ENCODE results near the gene LITAFD. TPM values are rescaled to one million over a fixed set of nuclear protein-coding genes. Genes with fewer than 3 reads are reported as not detected.

Gene LITAFD
- total RNA-seq, 1 experiment from 2014 or later: not detected

DNA sequence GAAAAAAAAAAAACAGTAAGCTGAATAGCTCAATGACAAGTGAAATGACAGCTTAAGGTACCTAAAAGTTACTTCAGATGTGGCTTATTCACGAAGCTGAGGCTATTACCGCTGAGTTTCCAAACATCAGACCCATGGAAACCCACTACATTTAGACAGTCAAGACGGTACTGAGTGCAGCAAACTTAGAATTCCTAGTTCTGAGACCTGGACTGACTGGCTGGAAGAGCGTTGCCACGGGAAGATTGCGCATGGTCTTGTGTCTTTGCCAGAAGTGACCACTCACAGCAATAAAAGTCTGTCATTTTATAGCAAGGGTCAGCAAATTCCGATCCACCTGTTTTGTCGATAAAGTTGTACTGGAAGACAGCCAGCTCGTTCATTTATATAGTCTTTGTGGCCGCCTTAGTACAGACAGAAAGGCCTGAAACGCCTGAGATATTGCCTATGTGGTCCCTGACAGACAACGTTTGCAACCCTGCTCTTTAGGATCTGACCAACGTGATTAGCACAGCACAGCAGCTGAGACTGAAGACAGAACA lies 19.2 kb downstream of the LITAFD start:
- Histone ChIP-seq H3K9me2 (ENCODE audit: insufficient read depth) (no peaks in the 10 kb centered on the region), H2AFZ (ENCODE audit: low read depth, low read length, poor library complexity, severe bottlenecking) (no peak overlapping the region), H3K4me1 (ENCODE audit: control insufficient read depth in 1 of 2, insufficient read depth in 2 of 2, low read length in 2 of 2) (no peaks in the 10 kb centered on the region), H3K79me2 (ENCODE audit: insufficient read depth, low read length) (peaks cover 6% of the 10 kb centered on the region; the same call in 1 of the 2 replicates), H3K27me3 (ENCODE audit: insufficient read depth, low read length) (no peaks in the 10 kb centered on the region), H3K36me3 (ENCODE audit: control insufficient read depth in 1 of 2, insufficient read depth in 2 of 2, low read length in 2 of 2) (peaks cover 72 to 74% of the 10 kb centered on the region in 2 experiments), H3K9ac (ENCODE audit: low read length) (no peak overlapping the region), H3K4me3 (replicated peaks in 1 of 2; ENCODE audit: low read depth in 1 of 2, low read length in 2 of 2) (no peak overlapping the region), H3K4me2 (ENCODE audit: low read length) (no peak overlapping the region), H4K20me1 (ENCODE audit: insufficient read depth) (peaks cover 8% of the 10 kb centered on the region; the same call in 1 of the 2 replicates), H3K27ac (ENCODE audit: low read depth, low read length) (no peak overlapping the region), H3K9me3 (ENCODE audit: control insufficient read depth in 1 of 2, insufficient read depth in 1 of 2, low read depth in 1 of 2, low read length in 2 of 2) (no peaks in the 10 kb centered on the region)
- TF ChIP-seq MAX (IDR thresholded peaks at IDR 0.05) (no peak), CBX3 (IDR thresholded peaks at IDR 0.05; ENCODE audit: low read depth) (no peak), ZFX (IDR thresholded peaks at IDR 0.05) (no peak)
- ChIA-PET CTCF (interaction anchor here (0.6 to 1.3 kb wide), 3 partner anchors 18 to 260 kb away, joined by 4 to 5 read pairs (median 4); no protein-coding TSS in a partner anchor), POLR2A (no interaction called here), RAD21 (ENCODE audit: low non-redundant PET in 1 of 2, low total read pairs in 2 of 2, uncharacterized antibody in 2 of 2, unreplicated experiment in 2 of 2) (no interaction called here)
- ATAC-seq (no peak), DNase-seq (ENCODE audit: low read depth, low spot score) (no peak)
- no TSS peak for BruUV-seq (replicated peaks)
- intact Hi-C loops (cut with micrococcal nuclease): loop anchor here (10.0 kb wide), 1 partner anchor 133 kb away; no protein-coding TSS in a partner anchor

GRCh38 chr16:8903004-8903403 lies 20.9 kb downstream of the LITAFD start:
- RAD21 ChIA-PET (ENCODE audit: low non-redundant PET in 1 of 2, low total read pairs in 2 of 2, uncharacterized antibody in 2 of 2, unreplicated experiment in 2 of 2): no interaction called here
- TF ChIP-seq EZH2 (IDR thresholded peaks at IDR 0.05) (no peak), ZNF274 (IDR thresholded peaks at IDR 0.05; ENCODE audit: low read depth, low read length) (no peak), ZFX (IDR thresholded peaks at IDR 0.05) (no peak), JUND (IDR thresholded peaks at IDR 0.05) (no peak), CTCF (IDR thresholded peaks at IDR 0.05 in 2 of 3, conservative IDR thresholded peaks at IDR 0.05 in 1 of 3; ENCODE audit: borderline replicate concordance in 1 of 3, insufficient read depth in 1 of 3, low read depth in 2 of 3, low read length in 2 of 3) (no peak), SRF (IDR thresholded peaks at IDR 0.05; ENCODE audit: low read depth) (no peak), SIN3A (IDR thresholded peaks at IDR 0.05; ENCODE audit: low read depth) (no peak), CEBPB (IDR thresholded peaks at IDR 0.05; ENCODE audit: low read depth) (no peak), RAD21 (IDR thresholded peaks at IDR 0.05; ENCODE audit: low read depth) (no peak), MAX (IDR thresholded peaks at IDR 0.05) (no peak), ELF1 (IDR thresholded peaks at IDR 0.05; ENCODE audit: borderline replicate concordance, low read depth) (no peak), POLR2AphosphoS5 (IDR thresholded peaks at IDR 0.05; ENCODE audit: low read depth, low read length) (no peak)
- TF ChIP-seq, protein P1, sequence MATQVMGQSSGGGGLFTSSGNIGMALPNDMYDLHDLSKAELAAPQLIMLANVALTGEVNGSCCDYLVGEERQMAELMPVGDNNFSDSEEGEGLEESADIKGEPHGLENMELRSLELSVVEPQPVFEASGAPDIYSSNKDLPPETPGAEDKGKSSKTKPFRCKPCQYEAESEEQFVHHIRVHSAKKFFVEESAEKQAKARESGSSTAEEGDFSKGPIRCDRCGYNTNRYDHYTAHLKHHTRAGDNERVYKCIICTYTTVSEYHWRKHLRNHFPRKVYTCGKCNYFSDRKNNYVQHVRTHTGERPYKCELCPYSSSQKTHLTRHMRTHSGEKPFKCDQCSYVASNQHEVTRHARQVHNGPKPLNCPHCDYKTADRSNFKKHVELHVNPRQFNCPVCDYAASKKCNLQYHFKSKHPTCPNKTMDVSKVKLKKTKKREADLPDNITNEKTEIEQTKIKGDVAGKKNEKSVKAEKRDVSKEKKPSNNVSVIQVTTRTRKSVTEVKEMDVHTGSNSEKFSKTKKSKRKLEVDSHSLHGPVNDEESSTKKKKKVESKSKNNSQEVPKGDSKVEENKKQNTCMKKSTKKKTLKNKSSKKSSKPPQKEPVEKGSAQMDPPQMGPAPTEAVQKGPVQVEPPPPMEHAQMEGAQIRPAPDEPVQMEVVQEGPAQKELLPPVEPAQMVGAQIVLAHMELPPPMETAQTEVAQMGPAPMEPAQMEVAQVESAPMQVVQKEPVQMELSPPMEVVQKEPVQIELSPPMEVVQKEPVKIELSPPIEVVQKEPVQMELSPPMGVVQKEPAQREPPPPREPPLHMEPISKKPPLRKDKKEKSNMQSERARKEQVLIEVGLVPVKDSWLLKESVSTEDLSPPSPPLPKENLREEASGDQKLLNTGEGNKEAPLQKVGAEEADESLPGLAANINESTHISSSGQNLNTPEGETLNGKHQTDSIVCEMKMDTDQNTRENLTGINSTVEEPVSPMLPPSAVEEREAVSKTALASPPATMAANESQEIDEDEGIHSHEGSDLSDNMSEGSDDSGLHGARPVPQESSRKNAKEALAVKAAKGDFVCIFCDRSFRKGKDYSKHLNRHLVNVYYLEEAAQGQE (IDR thresholded peaks at IDR 0.05; ENCODE audit: low read depth): no peak
- H3K27me3 ChIP-seq (ENCODE audit: insufficient read depth, low read length): no peaks in the 10 kb centered on the region
- H3K36me3 ChIP-seq (ENCODE audit: control insufficient read depth in 1 of 2, insufficient read depth in 2 of 2, low read length in 2 of 2): peaks cover 67 to 73% of the 10 kb centered on the region in 2 experiments
- no peaks in the 10 kb centered on the region for H3K4me1 ChIP-seq (ENCODE audit: control insufficient read depth in 1 of 2, insufficient read depth in 2 of 2, low read length in 2 of 2)
- DNase-seq (ENCODE audit: low read depth, low spot score): no peak
- H3K9ac ChIP-seq (ENCODE audit: low read length): no peak overlapping the region
- CTCF ChIA-PET: interaction anchor here (1.0 kb wide), 1 partner anchor 106 kb away, joined by 3 read pairs; no protein-coding TSS in a partner anchor
- peaks cover 8% of the 10 kb centered on the region; the same call in 1 of the 2 replicates for H4K20me1 ChIP-seq (ENCODE audit: insufficient read depth)
- intact Hi-C loops (cut with micrococcal nuclease): loop anchor here (10.0 kb wide), 1 partner anchor 132 kb away; no protein-coding TSS in a partner anchor
- no TSS peak for BruUV-seq (replicated peaks)
- no peak overlapping the region for H2AFZ ChIP-seq (ENCODE audit: low read depth, low read length, poor library complexity, severe bottlenecking)
- no peaks in the 10 kb centered on the region for H3K9me3 ChIP-seq (ENCODE audit: control insufficient read depth in 1 of 2, insufficient read depth in 1 of 2, low read depth in 1 of 2, low read length in 2 of 2)
- peaks cover 15% of the 10 kb centered on the region for H3K79me2 ChIP-seq (ENCODE audit: insufficient read depth, low read length)
- H3K27ac ChIP-seq (ENCODE audit: low read depth, low read length): no peak overlapping the region
- H3K4me2 ChIP-seq (ENCODE audit: low read length): no peak overlapping the region
- no peak overlapping the region for H3K4me3 ChIP-seq (replicated peaks in 1 of 2; ENCODE audit: low read depth in 1 of 2, low read length in 2 of 2)
- ATAC-seq: no peak
- H3K9me2 ChIP-seq (ENCODE audit: insufficient read depth): no peaks in the 10 kb centered on the region
- POLR2A ChIA-PET: no interaction called here
